Measurements from ENCODE around the gene UPK1A.

DNA sequence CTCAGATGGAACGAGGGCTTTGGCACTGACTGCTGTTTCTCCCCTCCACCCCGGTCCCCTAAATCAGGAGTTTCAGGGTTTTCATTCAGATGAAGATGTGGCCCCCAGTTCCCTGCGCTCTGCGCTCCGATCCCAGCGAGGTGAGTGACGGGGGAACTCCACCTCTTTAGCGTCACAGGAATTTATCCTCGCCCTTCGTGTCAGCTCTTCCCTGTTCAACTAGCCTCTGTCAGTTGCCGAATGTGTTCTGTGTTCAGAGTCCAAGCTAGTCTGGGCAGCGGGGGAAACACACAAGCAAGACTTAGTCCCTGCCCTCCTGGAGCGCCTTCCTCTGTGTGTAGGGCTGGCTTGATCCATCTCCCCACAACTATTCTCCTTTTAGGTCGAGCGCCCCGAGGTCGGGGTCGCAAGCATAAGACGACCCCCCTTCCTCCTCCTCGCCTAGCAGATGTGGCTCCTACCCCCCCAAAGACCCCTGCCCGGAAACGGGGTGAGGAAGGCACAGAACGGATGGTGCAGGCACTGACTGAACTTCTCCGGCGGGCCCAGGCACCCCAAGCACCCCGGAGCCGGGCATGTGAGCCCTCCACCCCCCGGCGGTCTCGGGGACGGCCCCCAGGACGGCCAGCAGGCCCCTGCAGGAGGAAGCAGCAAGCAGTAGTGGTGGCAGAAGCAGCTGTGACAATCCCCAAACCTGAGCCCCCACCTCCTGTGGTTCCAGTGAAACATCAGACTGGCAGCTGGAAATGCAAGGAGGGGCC, 53.3 kb downstream of the UPK1A start:
- TF ChIP-seq POLR2A (IDR thresholded peaks at IDR 0.05; ENCODE audit: low read depth, low read length) (no peak), POLR2AphosphoS5 (IDR thresholded peaks at IDR 0.05; ENCODE audit: low read depth, low read length) (no peak)
